Activated naive CD4-positive, alpha-beta T cell treated with Interleukin-2 at 50 U/mL for 16 hours (primary cell): ENCODE results near the gene PHYKPL.
"Not testable (repeated sequence)": the region's sequence is repeated elsewhere in the genome, so short reads cannot be mapped to it uniquely, and the experiment has no call there.

Experiments
- DNase-seq: peaks from one replicate; pipeline ENCODE4 v3.0.0-alpha.2; 2020

PHYKPL gene

GRCh38 chr5:178261666-178262600, 29.3 kb upstream of the PHYKPL start:
- DNase-seq, result no peak

DNA sequence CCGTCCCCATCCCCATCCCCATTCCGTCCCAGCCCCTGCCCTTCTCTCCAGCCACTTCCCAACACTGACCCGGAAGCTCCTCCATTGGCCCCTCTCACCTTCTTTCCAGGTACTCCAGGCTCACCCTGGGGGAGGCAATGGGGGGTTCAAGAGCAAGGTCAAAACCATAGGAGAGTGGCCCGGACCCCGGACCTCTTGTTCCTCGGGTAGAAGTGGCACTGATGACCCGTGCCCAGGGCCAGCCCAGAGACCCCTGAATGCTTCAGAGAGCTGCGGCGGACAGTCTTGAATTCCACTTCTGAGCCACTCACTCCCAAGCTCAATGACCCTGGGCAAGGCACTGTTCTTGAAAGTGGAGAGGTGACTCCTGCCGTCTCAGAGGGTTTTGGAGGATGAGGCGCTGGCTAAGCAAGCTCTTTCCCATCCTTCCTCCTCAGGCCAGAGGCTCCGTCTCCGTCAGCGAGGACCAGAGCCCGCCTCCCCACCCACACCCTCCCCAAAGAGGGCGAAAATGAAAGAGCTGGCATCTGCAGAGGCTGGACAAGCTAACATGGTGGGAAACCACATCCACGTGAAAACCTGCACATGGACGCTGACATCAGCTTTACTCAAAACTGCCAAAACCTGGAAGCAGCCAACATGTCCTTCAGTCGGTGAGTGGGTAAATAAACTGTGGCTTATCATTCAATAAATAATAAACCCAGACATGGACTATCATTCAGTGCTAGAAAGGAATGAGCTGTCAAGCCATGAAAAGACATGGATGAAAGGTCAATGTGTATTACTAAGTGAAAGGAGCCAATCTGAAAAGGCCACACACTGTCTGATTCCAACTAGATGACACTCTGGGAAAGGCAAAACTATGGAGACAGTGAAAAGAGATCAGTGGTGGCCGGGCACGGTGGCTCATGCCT, 27.3 kb upstream of the PHYKPL start:
- DNase-seq, result no peak

DNA sequence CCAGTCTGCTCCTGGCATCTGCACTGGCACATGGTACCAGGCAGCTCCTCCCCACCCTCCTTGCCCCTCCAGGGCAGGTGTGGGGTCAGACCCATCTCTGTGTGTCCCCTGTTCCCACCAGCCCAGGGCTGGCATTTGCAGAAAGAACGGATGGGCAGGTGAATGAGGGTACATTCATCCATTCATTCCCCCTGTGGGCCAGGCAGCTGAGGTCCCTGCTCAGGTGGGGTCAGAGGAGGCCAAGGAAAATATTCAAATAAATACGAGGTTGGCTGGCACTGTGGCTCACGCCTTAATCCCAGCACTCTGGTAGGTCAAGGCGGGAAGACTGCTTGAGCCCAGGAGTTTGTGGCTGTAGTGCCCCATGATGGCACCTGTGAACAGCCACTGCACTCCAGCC, 25.0 kb upstream of the PHYKPL start:
- DNase-seq, result no peak

DNA sequence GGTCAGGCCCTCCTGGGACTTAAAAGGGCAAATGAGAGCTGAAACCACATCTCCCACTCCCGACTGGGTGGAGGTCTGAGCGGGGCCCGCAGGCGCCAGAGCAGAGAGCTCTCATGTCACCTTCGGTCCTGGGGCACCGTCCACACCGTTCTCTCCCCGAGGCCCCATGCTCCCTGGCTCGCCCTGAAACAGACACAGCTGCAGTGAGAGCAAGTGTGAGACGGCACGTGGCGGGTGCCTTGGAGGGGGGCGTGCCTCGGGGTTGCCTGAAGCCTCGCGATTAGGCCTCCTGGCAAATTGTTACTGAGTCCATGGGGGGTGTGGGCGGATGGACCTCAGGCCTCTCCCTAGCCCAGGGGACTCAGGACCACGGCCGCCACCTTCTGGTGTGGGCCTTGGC, 24.1 kb upstream of the PHYKPL start:
- DNase-seq, result no peak

DNA sequence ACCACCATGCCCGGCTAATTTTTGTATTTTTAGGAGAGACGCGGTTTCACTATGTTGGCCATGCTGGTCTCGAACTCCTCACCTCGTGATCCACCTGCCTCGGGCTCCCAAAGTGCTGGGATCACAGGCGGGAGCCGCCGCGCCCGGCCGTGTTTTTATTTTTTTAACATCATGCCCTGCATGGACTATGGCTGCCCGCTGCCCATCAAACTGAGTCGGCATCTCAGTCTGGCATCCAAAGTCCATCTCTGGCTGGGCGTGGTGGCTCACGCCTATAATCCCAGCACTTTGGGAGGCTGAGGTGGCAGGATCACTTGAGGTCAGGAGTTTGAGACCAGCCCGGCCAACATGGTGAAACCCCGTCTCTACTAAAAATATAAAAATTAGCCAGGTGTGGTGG, 21.0 kb upstream of the PHYKPL start:
- not testable (repeated sequence) for DNase-seq

DNA sequence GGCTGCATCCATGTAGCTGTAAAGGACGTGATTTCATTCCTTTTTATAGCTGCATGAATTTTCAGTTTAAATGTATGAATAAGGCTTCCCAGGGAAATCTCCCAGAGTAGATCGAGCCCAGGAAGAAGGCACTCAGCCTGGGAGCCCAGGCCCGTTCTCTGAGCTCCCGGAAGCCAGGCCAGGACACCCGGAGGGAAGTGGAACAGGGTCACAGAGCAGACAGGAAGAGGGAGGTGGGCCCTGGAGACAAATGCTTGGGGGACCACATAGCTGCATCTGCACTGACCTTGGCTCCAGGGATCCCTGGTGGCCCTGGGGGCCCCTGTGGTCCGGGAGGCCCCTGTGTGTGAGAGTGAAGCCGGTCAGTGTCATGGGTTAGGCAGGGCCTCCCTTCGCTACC, 19.7 kb upstream of the PHYKPL start:
- DNase-seq, result no peak

GRCh38 chr5:178250263-178250662, 17.7 kb upstream of the PHYKPL start:
- DNase-seq, result no peak

GRCh38 chr5:178249191-178249989, 16.8 kb upstream of the PHYKPL start:
- peak; percentile 18 for DNase-seq

DNA sequence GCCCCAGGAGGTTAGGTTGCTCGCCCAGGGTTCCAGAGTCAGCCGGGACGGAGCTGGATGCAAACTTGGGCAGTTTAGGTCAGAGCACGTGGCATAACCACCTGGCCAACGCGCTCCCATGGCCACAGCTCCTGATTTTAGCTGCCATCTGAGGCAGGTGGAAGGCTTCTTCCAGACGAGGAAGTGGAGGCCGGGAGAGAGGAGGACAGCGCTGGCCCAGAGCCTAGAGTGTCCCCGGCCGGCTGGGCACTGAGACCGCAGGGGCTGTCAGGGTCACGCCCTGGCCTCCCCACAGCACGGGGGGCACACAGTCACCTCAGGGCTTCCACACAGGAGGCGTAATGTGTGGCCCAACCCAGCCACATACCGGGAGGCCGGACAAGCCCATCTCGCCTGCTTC, 16.1 kb upstream of the PHYKPL start:
- DNase-seq, result no peak

- no peak for DNase-seq
These were observed 15.2 kb upstream of the PHYKPL start for GRCh38 chr5:178247481-178248456.

DNA sequence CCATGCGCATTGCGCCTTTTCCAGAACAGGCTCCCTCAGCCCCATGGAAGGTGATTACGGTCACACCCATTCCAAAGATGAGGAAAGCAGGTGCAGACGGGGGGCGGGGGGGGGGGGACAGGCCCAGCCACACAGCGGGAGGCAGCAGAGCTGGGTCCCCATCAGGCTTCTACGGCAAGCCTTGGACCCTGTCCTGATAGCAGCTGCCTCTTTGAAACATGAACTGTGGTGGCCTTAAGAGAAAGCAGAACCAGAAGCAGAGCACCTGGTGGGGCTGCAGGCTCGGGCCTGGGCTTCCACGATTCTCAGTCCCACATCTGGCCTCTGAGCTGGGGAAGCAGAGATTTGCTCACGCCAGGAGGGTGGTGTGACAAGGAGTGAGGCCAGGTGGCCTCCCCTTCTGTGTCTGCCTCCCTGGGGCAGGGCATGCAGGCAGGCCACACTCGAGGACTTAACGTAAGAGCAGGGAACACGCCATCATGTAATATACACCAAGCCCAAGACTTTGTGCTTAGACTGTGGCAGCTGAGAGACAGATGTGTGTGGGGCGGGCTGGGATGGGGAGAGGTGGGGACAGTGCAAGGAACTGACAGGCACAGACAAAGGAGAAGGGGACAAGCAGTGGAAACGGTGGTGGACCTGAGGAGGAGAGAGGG, 14.2 kb upstream of the PHYKPL start:
- no peak for DNase-seq

DNA sequence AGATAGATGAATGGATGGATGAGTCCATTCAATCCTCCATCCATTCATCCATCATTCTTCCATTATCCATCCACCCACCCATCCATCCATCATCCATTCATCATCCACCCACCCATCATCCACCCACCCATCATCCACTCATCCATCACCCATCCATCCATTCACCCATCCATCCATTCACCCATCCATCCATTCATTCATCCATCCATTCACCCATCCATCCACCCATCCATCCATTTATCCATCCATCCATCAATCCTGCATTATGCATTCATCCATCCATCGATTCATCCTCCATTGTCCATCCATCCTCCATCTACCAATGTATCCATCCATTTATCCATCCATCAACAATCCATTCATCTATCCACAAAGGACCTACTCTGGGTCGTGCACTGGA, 12.8 kb upstream of the PHYKPL start:
- DNase-seq, result no peak

- DNase-seq, result no peak
These were observed 12.0 kb upstream of the PHYKPL start for GRCh38 chr5:178244576-178244975.

DNA sequence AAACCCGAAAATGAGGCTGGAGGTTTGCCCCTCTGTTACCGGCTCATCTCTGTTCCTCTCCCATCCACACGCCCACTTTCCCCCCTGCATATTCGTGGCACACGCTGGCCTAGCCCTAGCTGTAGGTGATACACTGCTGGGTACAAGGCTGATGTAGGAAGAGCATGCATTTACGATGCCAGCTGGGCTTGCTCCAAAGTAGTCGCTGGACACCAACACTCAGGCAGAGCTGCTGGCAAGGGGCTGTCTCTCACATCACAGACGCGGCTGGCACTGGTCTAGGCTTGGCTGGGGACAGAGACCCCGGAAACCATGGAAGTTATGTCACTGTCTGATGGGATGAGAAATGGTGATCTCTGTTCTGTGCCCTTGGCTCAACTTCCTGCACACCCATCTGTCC, 9.8 kb upstream of the PHYKPL start:
- DNase-seq, result no peak

DNA sequence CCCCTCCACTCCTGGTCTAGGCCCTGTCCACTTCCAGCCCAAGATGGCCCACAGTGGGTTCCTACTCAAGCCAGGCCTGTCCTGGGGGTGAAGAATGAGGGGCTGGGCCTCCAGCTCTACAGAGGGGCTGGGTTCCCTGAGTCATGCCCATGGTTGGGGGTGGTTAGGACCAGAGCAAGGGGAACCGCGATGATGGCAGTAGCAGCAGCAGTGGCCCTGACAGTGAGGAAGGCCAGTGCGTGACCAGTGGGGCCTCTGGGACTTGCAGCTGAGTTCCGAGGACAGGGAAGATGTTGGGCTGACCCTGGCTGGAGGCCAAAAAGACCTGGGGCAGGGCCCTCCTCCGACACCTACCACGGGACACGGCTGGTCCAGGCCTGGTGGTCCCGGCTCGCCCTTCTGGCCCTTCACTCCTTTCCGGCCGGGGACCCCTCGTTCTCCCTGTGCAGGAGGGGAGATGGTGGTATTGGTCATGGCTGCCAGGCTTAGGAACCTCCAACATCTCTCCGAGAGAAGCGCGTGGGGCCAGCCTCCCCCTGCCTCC, 9.2 kb upstream of the PHYKPL start:
- DNase-seq, result no peak

- no peak for DNase-seq
These were observed 8.6 kb upstream of the PHYKPL start for GRCh38 chr5:178241231-178241663.

DNA sequence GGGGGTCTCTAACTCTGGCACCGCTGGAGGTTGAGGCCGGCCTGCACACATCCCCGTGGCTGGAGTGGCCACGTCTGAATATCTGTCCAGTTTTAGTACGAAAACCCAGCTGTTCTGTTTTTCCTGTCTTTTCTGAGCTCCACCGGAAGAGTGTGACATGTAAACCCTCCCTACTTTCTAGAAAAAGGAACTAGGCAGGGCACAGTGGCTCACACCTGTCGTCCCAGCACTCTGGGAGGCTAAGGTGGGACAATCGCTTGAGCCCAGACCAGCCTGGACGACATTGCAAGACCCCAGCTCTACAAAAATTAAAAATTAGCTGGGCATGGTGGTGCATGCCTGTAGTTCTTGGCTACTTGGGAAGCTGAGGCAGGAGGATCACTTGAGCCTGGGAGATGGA, 8.2 kb upstream of the PHYKPL start:
- no peak for DNase-seq

GRCh38 chr5:178240341-178240741, 7.7 kb upstream of the PHYKPL start:
- no peak for DNase-seq

DNA sequence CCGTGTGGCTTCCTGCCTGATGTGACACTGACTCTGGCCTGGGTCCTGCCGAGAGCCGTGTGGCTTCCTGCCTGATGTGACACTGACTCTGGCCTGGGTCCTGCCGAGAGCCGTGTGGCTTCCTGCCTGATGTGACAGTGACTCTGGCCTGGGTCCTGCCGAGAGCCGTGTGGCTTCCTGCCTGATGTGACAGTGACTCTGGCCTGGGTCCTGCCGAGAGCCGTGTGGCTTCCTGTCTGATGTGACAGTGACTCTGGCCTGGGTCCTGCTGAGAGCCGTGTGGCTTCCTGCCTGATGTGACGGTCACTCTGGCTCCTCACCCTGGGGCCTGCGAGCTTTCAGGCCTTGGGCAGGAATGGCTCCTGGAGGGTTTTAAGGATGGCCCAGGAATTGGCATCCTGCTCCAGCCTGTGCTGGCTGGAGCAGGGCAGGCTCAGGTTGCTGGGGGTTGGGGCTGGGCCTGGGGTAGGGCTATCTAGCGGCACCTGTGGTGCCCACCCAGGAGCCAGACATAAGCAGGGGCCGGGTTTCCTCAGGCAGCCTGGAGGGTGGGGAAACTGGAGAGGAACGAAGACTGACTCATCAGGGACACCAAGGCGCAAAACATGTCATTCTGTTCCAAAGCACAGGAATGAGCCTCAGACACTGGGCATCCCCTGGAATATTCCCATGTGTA, 7.2 kb upstream of the PHYKPL start:
- not testable (repeated sequence) for DNase-seq
